GM12878 (cell line): Measurements from ENCODE around the gene RETN.
A peak's percentile ranks its signal among the peaks of the same experiment; 100 is the strongest.

Experiments used
- EP300 ChIP-seq, 2 experiments: fragments of 150-350 bp in 1 of 2; IDR thresholded peaks; 2 replicates each; pipeline ENCODE4 v1.6.1; 2011 to 2012; ENCODE audit warnings: low read depth in 2 of 2, low read length in 2 of 2, borderline replicate concordance in 1 of 2, improper control_type of control experiment in 1 of 2, inconsistent platforms in 1 of 2; ENCODE audit not compliant: control insufficient read depth in 1 of 2
- HDAC2 ChIP-seq: fragments of 200-600 bp; sonication (generic); IDR thresholded peaks from 2 replicates; pipeline ENCODE4 v1.6.1; 2017
- POLR2A ChIP-seq: IDR thresholded peaks from 2 replicates; pipeline ENCODE4 v1.6.1; 2011; ENCODE audit warnings: low read depth, mild to moderate bottlenecking, low read length
- ZNF274 ChIP-seq: IDR thresholded peaks from one replicate; pipeline ENCODE4 v1.8.0; 2011; ENCODE audit not compliant: insufficient read length, insufficient read depth

DNA sequence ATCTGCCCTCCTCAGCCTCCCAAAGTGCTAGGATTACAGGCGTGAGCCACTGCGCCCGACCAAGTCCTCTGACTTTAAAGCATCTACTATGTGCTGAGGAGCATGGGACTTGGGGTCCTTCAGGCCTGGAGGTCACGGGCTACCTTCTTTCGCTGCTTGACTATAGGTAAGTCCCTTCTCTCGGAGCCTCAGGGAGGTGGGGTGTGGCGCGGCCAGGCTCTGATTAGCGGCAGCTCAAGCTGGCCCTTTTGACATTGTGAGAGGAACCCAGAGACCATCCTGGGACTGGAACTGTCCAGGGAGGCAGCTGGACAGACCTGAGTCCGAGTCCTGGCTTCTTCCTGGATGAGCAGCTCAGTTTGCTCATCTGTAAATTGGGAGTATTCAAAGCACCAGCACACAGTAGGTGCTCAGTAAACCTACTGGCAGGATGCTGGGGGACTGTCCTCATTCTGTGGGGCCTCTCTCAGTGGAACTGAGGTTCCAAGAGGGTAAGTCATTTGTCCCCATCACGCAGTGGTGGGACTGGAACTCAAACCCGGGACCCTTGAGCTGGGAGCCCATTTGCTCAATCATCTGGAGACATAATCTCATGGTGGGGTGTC lies 32.3 kb downstream of the RETN start:
- TF ChIP-seq HDAC2, result no peak
- TF ChIP-seq ZNF274, result no peak
- TF ChIP-seq EP300 (IDR thresholded peaks at IDR 0.05; ENCODE audit: borderline replicate concordance in 1 of 2, control insufficient read depth in 1 of 2, low read depth in 2 of 2, low read length in 2 of 2), result no peak
- TF ChIP-seq POLR2A, result peak; percentile 59; the same call in 1 of the 2 replicates
